ENCODE data around the gene ZNF326.
A peak's percentile ranks its signal among the peaks of the same experiment; 100 is the strongest.
"Not testable (repeated sequence)": the region's sequence is repeated elsewhere in the genome, so short reads cannot be mapped to it uniquely, and the experiment has no call there.

ZNF326 gene

DNA sequence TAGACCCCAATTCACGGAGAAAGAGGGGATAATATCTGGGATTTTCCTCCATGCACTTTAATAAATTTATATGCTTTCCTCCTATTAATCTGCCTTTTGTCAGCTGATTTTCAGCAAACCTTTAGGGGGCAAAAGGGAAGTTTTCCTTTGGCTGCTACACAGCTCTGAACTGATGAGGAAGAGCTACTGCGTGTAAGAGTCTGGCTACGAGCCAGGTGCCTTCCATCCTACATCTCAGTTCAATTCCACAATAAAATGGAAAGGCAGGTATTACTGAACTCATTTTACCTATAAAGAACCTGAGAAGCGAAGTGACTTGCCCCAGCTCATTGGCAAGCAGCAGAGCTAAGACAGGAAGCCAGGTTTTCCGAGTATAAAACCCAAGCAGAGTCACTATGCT, 28.3 kb upstream of the ZNF326 start:
- DNase-seq (ENCODE audit: low read depth in 2 of 2): no peak

DNA sequence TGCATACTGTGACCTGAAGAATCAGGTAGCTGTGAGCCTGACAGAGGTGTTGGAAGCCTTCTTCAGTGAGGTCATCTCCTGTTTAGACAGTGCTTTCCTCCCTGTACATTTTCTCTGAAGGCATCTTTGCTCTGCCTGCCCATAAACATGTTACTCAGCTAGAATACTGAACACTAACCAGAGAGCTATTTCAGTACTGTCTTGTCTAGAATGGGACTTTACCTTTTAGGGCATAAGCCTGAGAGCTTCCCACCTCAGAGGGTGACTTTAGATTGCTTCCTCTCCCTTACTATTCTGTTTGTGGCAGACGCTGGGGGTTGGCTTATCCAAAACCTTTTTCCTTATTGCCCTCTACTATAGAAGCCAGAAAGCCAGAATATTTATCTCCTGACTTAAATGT, 23.3 kb upstream of the ZNF326 start:
- no peak for DNase-seq (ENCODE audit: low read depth in 2 of 2)

DNA sequence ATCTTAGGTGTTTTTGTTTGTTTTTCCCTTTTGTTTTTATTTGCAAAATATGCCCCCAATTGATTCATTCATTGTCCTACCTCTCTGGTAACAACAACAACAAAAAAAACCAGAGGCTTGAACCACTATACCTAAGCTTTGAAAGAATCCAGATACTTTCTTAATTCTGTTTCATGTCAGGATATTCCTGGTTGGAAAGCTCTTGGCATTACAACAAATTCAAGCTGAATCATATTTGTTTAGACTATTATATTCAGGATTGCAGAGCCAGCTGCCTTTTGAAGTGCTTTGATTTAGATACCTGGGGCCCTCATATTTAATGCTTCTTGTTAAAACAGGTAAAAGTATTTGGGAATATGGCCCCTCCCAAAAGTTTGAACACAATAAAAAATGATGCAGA, 22.9 kb upstream of the ZNF326 start:
- no peak for DNase-seq (ENCODE audit: low read depth in 2 of 2)

DNA sequence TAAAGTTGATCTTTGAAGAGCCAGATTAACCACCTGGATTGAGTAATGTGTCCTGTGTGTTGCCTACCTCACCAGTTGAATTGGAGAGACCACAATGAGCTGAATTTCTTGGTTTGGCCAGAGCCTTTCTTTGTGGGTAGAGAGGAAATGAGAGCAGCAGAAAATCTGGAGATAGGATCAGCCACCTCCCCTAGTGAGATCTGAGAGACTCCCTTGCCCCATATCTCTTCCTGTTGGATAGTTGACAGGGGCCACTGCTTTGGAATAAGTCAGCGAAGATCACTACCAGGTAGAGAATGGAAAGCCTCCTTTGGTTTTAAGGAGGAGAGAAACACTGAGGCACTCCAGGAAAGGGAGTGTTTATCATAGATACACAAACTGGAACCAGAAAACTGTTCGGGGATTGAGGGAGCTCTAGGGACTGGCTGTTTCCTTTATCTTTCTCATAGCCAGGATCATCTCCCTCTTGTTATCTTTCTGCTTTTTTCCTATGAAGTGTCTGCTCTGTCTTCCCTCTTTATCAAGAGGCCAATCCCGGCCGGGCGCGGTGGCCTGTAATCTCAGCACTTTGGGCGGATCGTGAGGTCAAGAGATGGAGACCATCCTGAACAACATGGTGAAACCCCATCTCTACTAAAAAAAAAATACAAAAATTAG, 21.3 kb upstream of the ZNF326 start:
- DNase-seq (ENCODE audit: low read depth in 2 of 2): no peak

DNA sequence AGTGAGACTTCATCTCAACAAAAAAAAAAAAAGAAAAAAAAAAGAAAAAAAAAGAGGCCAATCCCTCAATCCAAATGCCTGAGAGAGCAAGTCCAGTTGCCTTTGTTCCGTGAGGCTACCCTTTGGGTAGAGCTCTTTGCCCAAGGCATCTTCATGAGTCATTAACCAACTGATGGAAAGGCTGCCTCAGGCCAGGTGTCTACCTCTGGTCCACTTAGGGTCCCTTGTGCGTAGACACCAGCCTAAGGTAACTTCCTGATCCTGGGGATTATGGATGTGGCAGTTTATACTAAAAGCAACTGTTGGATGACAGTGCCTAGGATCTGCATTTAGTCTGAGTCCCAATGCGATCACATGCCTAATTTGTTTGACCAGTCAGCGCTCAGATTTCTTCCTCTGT, 20.7 kb upstream of the ZNF326 start:
- no peak for DNase-seq (ENCODE audit: low read depth in 2 of 2)

DNA sequence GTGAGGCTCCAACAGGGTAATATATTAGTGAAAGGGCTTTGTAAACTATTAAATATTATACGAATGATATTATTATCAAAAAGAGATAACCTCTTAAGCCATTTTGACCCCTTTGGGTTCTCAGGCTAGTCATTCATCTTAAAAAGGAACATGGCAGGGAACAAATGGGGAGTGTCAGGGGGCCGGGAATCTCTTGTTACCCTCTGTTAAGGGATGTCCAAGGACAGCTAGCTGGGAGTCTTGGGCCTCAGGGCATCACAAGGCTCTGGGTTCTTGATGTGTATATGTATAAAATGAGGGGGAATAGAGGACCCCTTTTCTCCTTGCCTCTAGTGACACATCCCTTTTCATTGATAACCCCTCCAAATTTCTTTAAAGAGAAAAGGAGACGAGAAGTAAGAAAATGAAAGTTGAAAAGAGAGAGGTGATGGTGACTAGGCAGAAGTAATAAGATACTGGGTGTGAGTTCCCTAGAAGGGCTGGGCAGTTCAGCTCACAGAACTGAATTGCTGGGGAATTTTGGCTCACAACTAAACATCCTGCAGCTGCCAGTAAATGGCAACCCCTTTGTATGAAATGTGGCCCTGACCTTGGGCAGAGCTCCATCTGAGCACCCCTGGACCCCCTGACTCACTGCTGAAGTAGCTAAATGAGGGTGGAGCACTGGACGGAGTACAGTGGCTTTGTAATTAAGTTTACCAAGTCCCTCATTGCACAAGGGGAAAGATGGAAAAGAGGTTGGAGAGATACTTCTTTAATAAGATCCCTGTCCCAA, 20.0 kb upstream of the ZNF326 start:
- no peak for DNase-seq (ENCODE audit: low read depth in 2 of 2)

DNA sequence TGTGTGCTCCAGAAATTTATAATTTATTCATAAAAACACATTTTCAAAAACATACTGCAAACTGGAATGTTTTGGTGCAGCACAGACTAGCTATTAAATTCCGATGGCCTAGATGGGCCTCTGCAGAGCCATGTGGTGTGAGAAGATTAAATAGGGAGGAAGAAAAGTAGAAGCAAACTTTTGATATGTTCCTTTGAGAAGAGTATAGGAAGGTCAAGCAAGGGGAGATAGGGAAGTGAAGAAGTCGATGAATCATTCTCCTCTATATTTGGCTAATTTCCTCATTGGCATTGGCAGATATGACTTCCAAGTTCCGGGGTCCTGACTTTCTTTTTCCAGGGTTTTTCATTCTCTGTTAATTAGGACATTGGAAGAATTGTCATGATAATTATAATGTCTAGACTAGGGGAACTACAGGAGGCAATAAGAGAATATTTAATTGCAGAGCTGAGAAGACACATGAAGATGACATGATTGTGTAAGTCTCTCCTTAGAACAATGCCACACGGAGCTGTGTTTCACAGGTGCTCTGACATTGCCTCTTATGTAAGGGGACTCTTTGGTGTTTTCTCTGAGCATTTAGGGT, 19.3 kb upstream of the ZNF326 start:
- DNase-seq (ENCODE audit: low read depth in 2 of 2): no peak

DNA sequence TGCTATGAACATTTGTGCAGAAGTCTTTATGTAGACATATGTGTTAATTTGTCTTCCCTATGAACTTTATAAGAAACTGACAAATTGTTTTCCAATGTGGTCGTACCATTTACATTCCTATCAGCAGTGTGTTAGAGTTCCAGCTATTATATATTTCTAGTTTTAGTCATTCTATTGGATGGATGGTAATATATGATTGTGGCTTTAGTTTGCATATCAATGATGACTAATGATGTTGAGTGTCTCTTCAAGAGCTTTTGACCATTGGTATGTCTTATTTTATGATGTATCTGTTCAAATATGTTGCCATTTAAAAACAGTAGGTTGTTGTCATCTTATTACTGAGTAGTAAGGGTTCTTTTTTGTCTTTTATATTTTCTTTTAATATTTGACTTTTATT, 16.2 kb upstream of the ZNF326 start:
- DNase-seq (ENCODE audit: low read depth in 2 of 2): no peak

DNA sequence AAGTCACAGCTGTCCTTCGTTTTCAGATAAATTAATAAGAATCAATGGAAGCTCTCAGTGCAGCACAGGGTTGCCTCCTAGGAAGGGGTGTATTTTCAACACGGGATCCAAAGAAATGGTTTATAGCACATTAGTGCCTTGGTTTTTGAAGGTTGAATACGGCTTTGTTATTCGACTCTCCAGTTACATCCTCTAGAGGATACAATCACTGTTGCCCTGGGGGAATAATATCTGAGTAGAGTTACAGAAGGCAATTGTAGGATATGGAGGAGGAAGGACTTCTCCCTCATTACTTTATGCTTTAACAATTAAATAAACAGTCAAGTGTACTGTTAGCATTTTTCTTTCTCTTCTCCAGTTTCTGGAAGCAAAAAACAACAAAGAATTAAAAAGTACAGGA, 14.3 kb upstream of the ZNF326 start:
- no peak for DNase-seq (ENCODE audit: low read depth in 2 of 2)

DNA sequence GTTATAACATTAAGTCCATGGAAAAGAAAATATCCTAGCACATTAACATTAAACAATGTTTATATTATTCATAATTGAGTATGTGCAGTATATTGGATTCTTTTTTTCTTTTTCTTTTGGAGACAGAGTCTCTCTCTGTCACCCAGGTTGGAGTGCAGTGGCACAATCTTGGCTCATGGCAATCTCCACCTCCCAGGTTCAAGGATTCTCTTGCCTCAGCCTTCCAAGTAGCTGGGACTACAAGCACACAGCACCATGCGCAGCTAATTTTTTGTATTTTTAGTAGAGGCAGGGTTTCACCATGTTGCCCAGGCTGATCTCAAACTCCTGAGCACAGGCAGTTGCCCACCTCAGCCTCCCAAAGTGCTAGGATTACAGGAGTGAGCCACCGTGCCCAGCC, 12.1 kb upstream of the ZNF326 start:
- not testable (repeated sequence) for DNase-seq (ENCODE audit: low read depth in 2 of 2)

DNA sequence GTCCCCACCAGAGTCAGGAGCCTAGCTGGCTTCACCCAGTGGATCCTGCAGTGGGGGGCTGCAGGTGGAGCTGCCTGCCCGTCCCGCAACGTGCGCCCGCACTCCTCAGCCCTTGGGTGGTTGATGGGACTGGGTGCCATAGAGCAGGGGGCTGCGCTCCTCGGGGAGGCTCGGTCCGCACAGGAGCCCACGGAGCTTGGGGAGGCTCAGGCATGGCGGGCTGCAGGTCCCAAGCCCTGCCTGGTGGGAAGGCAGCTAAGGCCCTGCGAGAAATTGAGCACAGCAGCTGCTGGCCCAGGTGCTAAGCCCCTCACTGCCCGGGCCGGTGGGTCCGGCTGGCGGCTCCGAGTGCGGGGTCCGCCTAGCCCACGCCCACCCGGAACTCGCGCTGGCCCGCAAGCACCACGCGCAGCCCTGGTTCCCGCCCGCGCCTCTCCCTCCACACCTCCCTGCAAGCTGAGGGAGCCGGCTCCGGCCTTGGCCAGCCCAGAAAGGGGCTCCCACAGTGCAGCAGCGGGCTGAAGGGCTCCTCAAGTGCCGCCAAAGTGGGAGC, 10.3 kb upstream of the ZNF326 start:
- not testable (repeated sequence) for DNase-seq (ENCODE audit: low read depth in 2 of 2)

DNA sequence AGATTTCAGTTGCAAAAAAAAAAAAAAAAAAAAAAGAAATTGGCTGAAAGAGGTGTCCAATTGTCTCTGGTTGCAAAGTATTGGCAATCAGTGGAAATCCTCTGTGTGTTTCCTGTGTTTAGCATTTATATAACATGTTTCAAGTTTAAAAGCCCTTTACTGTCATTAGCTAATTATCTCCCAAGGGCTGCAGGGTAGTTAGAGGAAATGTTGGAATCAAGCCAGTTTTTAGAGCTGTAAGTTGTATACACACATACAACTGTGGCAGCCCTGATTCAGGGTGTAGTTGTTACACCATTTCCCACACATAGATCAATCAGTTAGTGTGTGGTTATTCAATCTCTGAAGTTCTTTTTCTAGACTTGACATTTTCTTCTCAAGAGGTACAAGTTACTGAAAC, 8.9 kb upstream of the ZNF326 start:
- no peak for DNase-seq (ENCODE audit: low read depth in 2 of 2)

DNA sequence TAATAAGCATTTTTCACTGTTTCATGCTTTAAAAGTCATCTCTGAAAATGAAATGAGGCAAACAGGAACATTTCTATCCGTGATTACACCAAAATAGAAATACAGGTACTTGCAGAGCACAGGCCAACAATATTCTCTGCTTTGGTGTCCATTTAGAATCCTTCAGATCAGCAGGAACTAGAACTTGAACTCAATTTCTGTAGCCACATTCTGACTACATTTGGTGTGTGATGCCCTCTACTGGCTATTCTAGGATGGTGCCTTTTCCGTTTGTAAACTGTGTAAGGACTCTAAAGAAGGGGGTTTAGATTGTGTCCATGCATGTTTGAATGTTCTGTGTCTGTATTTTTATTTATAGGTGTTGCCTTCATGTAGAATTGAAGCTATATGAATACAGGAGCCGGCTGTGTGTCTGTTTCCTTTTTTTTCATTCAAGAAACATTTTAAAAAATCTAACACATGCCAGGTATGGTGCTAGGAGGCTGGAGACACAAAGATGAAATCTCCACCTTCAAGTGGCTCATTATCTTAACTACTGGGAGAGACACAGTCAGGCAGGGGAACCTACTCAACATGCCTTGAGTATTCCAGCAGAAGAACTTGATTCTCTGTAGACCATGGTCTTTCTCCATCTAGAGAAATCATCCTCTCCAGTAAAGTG, 7.6 kb upstream of the ZNF326 start:
- peak in 1 of 2 donors; percentile 19 for DNase-seq (ENCODE audit: low read depth in 2 of 2)

DNA sequence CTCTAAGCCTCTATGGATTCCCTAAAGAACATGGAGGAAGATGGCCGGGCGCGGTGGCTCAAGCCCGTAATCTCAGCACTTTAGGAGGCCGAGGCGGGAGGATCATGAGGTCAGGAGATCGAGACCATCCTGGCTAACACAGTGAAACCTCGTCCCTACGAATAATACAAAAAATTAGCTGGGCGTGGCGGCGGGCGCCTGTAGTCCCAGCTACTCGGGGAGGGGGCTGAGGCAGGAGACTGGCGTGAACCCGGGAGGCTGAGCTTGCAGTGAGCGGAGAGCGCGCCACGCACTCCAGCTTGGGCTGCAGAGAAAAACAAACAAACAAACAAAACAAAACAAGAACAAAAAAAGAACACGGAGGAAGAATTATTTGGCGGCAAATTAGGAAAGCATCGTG, 5.8 kb upstream of the ZNF326 start:
- no peak for DNase-seq (ENCODE audit: low read depth in 2 of 2)

DNA sequence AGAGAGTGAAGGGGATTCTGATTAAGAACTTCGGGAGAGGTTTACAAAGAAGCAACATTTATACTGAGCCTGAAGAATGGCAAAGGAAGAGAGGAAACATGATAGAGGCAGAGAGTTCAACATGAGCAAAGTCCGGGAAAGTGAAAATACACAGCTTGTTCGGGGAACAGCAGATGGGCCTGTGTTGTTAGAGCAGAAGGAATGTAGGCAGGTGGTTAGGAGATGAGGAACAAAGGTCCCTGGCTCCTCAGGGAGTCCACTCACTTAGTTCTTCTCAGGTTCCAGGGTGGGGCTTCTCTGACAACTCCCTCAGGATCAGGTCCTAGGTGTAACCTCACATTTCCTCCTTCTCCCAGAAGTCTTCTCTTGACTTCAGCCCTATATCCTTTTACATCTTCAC, 5.1 kb upstream of the ZNF326 start:
- DNase-seq (ENCODE audit: low read depth in 2 of 2): no peak

DNA sequence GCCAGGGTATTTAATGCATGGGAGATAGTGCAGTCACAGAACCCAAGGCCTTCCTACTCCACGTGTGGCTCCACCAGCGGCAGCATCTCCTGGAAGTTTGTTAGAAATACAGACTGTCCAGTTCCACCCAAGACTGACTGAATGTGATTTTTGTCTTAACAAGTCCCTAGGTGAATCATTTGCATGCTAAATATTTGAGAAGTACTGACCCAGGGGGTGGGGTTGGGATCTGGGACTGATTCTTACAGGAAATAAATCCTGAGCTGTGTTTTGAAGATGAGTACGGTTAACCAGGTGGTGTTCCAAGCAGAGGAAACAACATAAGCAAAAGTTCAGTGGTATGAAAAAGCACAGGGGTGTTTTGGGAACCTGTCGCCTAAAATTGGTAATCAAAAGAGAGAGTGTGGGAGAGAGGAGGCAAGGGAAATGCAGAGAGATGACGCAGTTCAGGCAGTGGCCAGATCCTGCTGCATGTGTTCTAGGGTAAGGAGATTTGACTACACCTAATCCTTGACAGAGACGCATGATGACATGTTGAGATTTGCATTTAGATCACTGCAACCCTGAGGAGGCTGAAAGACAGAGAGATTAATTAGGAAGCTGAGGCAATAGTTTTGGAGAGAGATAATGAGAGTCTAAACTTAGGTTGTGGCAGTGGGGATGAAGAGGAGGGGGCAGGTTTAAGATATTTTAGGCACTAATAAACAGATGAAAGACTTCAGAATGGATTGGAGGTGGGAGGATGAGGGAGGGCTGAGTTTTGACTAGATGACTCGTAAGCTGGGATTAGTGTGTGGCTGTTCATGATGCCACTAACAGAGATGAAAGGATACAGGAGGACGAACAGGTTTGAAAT, 3.7 kb upstream of the ZNF326 start:
- no peak for DNase-seq (ENCODE audit: low read depth in 2 of 2)

DNA sequence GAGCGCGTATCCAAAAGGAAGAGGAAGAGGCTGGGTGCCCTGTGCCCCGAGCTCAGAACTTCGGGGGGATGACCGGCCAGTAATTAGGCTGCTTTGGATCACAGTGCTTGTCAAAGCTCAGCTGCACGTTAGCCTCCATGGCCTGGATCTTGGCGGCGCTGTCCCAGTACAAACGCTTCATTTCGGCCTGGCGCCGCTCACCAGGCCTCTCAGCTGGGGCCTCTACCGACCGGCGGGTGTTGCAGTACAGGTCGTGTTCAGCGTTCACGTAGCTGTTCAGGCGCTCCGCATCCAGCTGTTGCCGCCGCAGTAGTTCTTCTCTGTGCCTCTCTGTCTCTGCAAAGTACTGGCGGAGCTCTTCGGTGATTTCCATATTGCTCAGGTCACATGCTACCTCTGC, 1.4 kb upstream of the ZNF326 start:
- no peak for DNase-seq (ENCODE audit: low read depth in 2 of 2)

DNA sequence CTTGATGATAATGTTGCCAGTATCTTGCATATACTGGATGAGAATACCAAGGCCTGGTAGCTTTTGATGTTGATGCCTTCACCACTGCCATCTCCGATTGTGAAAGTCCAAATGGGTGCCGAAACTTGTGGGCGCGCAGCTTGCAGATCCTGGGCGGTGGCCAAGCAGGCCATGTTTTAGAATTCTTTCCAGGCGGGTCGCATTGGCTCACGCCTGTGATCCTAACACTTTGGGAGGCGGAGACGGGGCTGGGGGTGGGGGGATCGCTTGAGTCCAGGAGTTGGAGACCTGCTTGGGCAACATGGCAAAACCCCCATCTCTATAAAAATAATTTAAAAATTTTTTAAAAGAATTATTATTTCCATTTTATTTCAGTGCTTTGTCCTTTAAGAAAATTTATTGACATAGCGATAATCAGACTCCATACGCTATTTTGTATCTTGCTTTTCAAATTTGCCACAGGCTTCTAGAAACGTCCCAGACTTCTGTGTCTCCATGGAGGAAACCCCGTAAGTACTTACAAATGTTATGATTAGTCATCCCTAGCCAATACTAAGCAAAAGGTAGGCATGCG, 592 bp upstream of the ZNF326 start:
- DNase-seq (ENCODE audit: low read depth in 2 of 2): no peak

DNA sequence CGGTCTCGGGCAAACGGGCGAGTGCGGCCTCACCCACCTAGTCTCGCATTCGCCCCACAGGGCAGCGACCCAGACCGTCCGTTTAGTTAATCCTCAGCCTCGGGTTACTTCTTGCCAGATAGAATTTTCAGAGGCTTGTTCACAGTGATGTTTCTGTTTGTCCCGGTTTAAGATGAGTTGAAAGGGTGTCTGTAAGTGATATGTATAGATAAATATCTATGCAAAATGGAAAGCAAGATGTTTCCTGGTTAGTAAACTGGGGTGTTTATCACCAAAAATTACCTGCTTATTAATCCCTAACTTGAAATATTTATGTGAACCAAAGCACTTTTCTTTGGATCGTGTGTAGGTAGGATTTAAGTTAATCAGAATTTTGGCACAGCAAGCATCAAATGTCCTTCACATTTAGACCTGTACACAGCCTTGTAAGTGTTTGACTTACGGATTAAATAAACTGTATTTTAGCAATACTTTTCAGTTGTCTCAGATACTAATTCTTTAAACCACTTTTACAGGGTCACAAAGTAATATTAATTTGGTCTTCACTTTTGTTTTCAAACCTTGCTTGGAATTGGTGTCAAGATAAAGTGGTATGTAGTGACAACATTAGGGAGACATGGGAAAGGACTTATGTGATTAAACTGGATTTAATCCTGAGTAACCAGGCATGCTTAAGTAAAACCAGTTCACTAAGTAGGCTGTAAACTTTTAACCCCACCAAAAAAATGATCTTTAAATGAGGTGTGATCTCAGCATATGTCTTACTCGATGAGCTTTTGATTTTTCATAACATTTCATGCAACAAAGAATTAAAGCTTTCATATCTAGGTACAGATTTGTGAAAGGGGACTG, 914 bp downstream of the ZNF326 start:
- DNase-seq (ENCODE audit: low read depth in 2 of 2): no peak

DNA sequence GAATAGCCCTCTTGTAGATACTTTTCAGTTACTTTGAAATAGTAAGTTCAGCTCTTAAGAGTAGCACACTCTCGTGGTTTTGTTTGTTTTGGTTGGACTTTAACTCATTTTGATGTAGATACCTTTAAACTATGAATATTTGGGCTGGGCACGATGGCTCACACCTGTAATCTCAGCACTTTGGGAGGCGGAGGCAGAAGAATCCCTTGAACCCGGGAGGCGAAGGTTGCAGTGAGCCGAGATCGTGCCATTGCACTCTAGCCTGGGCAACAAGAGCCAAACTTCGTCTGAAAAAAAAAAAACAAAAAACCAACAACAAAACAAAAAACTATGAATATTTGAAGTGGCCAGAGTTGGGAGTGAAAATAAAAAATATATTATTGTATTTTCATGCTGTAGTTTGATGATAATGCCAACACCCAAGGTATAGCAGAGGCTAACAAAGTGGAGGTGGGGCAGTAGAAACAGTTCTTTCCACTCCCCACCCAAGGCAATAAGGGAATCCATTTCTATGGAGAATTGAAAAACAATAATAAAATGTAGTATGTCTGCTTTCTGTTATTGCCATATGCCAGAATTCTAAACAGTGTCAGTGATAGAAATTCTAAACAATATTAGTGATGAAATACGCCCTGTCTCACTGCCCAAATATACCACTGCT, 1.7 kb downstream of the ZNF326 start:
- DNase-seq (ENCODE audit: low read depth in 2 of 2): no peak

Data from stimulated activated CD4-positive, alpha-beta T cell treated with anti-CD3 and anti-CD28 coated beads, Interleukin-15, amount 100 ng/mL, for 48 hours (primary cell).